Panc1 (cell line): Measurements from ENCODE around the gene PNKP. TPM values are rescaled to one million over a fixed set of nuclear protein-coding genes. Genes with fewer than 3 reads are reported as not detected.

Experiments
- ATAC-seq: fragments of 200-7000 bp; cut with Tn5 transposase; 2 replicates; pipeline ENCODE4 v1.9.1; 2020; ENCODE audit warnings: mild to moderate bottlenecking, moderate library complexity
- BruUV-seq: library from RNA; stranded (reverse); fragments of 400-500 nt; replicated peaks from 2 replicates; lab custom pipeline; 2021; lab: Mats Ljungman, UMichigan
- CTCF ChIA-PET: fragments of 300-600 bp; sonication (Branson Sonifier 250); formaldehyde crosslinking; loops from one replicate; lab custom pipeline; 2022; ENCODE audit warnings: antibody characterized with exemption; lab: Charles Lee
- POLR2A ChIA-PET: fragments of 300-600 bp; sonication (Branson Sonifier 250); formaldehyde crosslinking; loops from one replicate; lab custom pipeline; 2022; ENCODE audit warnings: antibody characterized with exemption; lab: Charles Lee
- DNase-seq: peaks from one replicate; pipeline ENCODE4 v3.0.0-alpha.2; 2010; ENCODE audit warnings: low read depth, low spot score
- H3K27ac ChIP-seq: 2 replicates; pipeline ENCODE4 v1.5.1; 2011; ENCODE audit warnings: mild to moderate bottlenecking, low read length, inconsistent platforms
- H3K27me3 ChIP-seq: fragments of 200-500 bp; sonication (Bioruptor generic); 2 replicates; pipeline ENCODE4 v1.6.0; 2014; ENCODE audit warnings: low read length, inconsistent platforms; ENCODE audit not compliant: control insufficient read depth, insufficient read depth
- H3K36me3 ChIP-seq: fragments of 200-500 bp; sonication (Bioruptor generic); 2 replicates; pipeline ENCODE4 v1.5.1; 2014; ENCODE audit warnings: inconsistent platforms, mild to moderate bottlenecking, low read length, moderate library complexity; ENCODE audit not compliant: control insufficient read depth, insufficient read depth
- H3K4me1 ChIP-seq: 2 replicates; pipeline ENCODE4 v1.5.1; 2011; ENCODE audit warnings: inconsistent platforms, mild to moderate bottlenecking, low read length, moderate library complexity; ENCODE audit not compliant: control insufficient read depth, insufficient read depth
- H3K4me3 ChIP-seq, 2 experiments: 2 replicates each; pipeline ENCODE4 v1.5.1; 2011 to 2012; ENCODE audit warnings: low read depth in 2 of 2, low read length in 2 of 2, mild to moderate bottlenecking in 2 of 2, inconsistent platforms in 1 of 2, moderate library complexity in 1 of 2
- H3K9me3 ChIP-seq: fragments of 200-500 bp; sonication (Bioruptor generic); 2 replicates; pipeline ENCODE4 v1.5.1; 2014; ENCODE audit warnings: low read depth, mild to moderate bottlenecking, inconsistent platforms, low read length, moderate library complexity; ENCODE audit not compliant: control insufficient read depth, insufficient read depth
- CTCF ChIP-seq: fragments of 450-650 bp; IDR thresholded peaks from 2 replicates; pipeline ENCODE4 v1.5.1; 2017; ENCODE audit warnings: mild to moderate bottlenecking
- POLR2AphosphoS5 ChIP-seq: IDR thresholded peaks from 2 replicates; pipeline ENCODE4 v1.6.1; 2012; ENCODE audit warnings: mild to moderate bottlenecking, low read depth, low read length, moderate library complexity
- REST ChIP-seq, 2 experiments: IDR thresholded peaks; 2 replicates each; pipeline ENCODE4 v1.6.1; 2011 to 2012; ENCODE audit warnings: low read depth in 2 of 2, control low read depth in 1 of 2, low read length in 1 of 2, mild to moderate bottlenecking in 1 of 2, moderate library complexity in 1 of 2; ENCODE audit not compliant: insufficient read depth in 1 of 2
- SIN3A ChIP-seq: IDR thresholded peaks from 2 replicates; pipeline ENCODE4 v1.6.1; 2012; ENCODE audit warnings: low read depth, mild to moderate bottlenecking, low read length, moderate library complexity, borderline replicate concordance; ENCODE audit not compliant: insufficient read depth
- TCF7L2 ChIP-seq: IDR thresholded peaks from 2 replicates; pipeline ENCODE4 v1.6.1; 2011; ENCODE audit warnings: mild to moderate bottlenecking, low read depth, low read length, inconsistent platforms
- in situ Hi-C: cut with HindIII; loops from 2 replicates; pipeline ENCODE4 v1.10.0; 2016; ENCODE audit warnings: low sequenced_read_pairs, low pct_unique_long_range_greater_than_20kb
- intact Hi-C: fragments of 100-400 bp; cut with micrococcal nuclease; formaldehyde crosslinking; loops from one replicate; pipeline ENCODE4 v1.10.0; 2022; ENCODE audit not compliant: unreplicated experiment
- total RNA-seq: library from RNA; stranded (reverse); gene quantifications from one replicate; pipeline ENCODE4 v1.2.1, GENCODE V29; 2021; ENCODE audit not compliant: unreplicated experiment

PNKP gene
- total RNA-seq, 1 experiment from 2014 or later = 76.7 TPM

DNA sequence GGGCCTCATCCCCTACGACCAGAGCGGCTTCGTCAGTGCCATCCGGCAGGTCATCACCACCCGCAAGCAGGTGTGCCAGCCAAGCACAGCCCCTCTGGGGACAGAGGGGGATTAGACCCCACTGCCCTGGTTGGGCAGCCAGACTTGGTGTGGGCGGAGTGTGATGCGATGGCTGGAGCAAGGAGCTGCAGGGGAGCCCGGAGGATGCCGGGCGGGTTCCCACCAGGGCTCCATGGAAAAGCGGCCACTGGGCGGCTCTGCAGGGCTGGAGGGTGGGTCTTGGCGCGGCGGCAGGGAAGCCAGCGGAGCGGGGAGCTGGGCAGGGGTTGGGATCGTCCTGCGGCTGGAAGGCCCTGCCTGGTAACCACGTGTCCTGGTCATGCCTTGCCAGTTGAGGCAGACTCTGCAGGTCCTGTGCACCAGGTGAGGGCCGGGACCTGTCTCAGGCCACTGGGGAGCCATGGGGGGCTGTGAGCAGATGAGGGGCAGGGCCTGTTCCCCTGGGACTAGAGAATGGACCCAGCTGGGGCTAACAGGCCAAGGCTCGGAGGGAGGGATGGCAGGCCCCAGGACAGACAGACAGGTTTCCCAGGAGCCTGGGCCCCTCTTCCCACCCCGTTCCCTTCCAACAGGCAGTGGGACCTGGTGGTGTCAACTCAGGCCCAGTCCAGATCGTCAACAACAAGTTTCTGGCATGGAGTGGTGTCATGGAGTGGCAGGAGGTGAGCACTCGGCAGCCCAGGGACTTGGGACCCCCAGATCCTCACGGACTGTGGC is 10.1 kb downstream of the PNKP start:
- no peak for TF ChIP-seq SIN3A
- TF ChIP-seq CTCF = peak; percentile 45; the same call in 1 of the 2 replicates
- TF ChIP-seq POLR2AphosphoS5 = peak; percentile 22; the same call in 1 of the 2 replicates
- no peak for TF ChIP-seq TCF7L2
- no peak for TF ChIP-seq REST (IDR thresholded peaks at IDR 0.05; ENCODE audit: insufficient read depth in 1 of 2, low read depth in 2 of 2, low read length in 1 of 2)
- Histone ChIP-seq H3K4me1 (peaks cover 43% of the 10 kb centered on the region), H3K36me3 (no peaks in the 10 kb centered on the region), H3K4me3 (no peak overlapping the region), H3K27me3 (no peaks in the 10 kb centered on the region), H3K9me3 (no peaks in the 10 kb centered on the region), H3K27ac (peak overlapping the region; percentile 67; the same call in 1 of the 2 replicates)
- in situ Hi-C loops = no loop called here
- no TSS peak for BruUV-seq
- intact Hi-C loops = no loop called here
- ATAC-seq = peak; percentile 18
- ChIA-PET POLR2A (no interaction called here), CTCF (no interaction called here)
- DNase-seq = no peak

GRCh38 chr19:49856574-49857021 is 10.8 kb downstream of the PNKP start:
- BruUV-seq = no TSS peak
- peaks cover 43% of the 10 kb centered on the region for H3K4me1 ChIP-seq
- TF ChIP-seq TCF7L2 (no peak), CTCF (no peak), REST (IDR thresholded peaks at IDR 0.05; ENCODE audit: insufficient read depth in 1 of 2, low read depth in 2 of 2, low read length in 1 of 2) (no peak), POLR2AphosphoS5 (no peak), SIN3A (no peak)
- in situ Hi-C loops = no loop called here
- ATAC-seq (no peak), DNase-seq (no peak)
- H3K27me3 ChIP-seq = no peaks in the 10 kb centered on the region
- no peaks in the 10 kb centered on the region for H3K9me3 ChIP-seq
- H3K36me3 ChIP-seq = no peaks in the 10 kb centered on the region
- ChIA-PET CTCF (no interaction called here), POLR2A (no interaction called here)
- intact Hi-C loops = no loop called here
- H3K27ac ChIP-seq = no peak overlapping the region
- H3K4me3 ChIP-seq = no peak overlapping the region
